Hepatocyte (in vitro differentiated cells): ENCODE data around the gene IL2RG. TPM values are rescaled to one million over a fixed set of nuclear protein-coding genes. Genes with fewer than 3 reads are reported as not detected.

Experiments used
- DNase-seq: peaks from one replicate; pipeline ENCODE4 v3.0.0-alpha.2; 2016; ENCODE audit warnings: low spot score
- H2AFZ ChIP-seq: fragments of 200-600 bp; sonication (generic); 2 replicates; pipeline ENCODE4 v1.6.0; 2016; ENCODE audit warnings: antibody characterized with exemption, mild to moderate bottlenecking
- H3K27ac ChIP-seq: fragments of 200-600 bp; sonication (generic); 2 replicates; pipeline ENCODE4 v1.5.1; 2016; ENCODE audit warnings: mild to moderate bottlenecking
- H3K27me3 ChIP-seq: fragments of 200-600 bp; sonication (generic); 2 replicates; pipeline ENCODE4 v1.6.1; 2016
- H3K36me3 ChIP-seq: fragments of 200-600 bp; sonication (generic); replicated peaks from 2 replicates; pipeline ENCODE4 v1.5.1; 2016; ENCODE audit warnings: low read depth; ENCODE audit not compliant: insufficient read depth
- H3K4me1 ChIP-seq: fragments of 200-600 bp; sonication (generic); 2 replicates; pipeline ENCODE4 v1.5.1; 2016; ENCODE audit warnings: mild to moderate bottlenecking, moderate library complexity; ENCODE audit not compliant: insufficient read depth
- H3K4me2 ChIP-seq: fragments of 200-600 bp; sonication (generic); 2 replicates; pipeline ENCODE4 v1.6.0; 2016
- H3K4me3 ChIP-seq: fragments of 200-600 bp; sonication (generic); 2 replicates; pipeline ENCODE4 v1.5.1; 2016; ENCODE audit warnings: mild to moderate bottlenecking
- H3K79me2 ChIP-seq: fragments of 200-600 bp; sonication (generic); 2 replicates; pipeline ENCODE4 v1.6.0; 2017; ENCODE audit warnings: mild to moderate bottlenecking
- H3K9me2 ChIP-seq: fragments of 200-600 bp; sonication (generic); replicated peaks from 2 replicates; pipeline ENCODE4 v1.6.0; 2017; ENCODE audit warnings: mild to moderate bottlenecking; ENCODE audit not compliant: insufficient read depth
- H3K9me3 ChIP-seq: fragments of 200-600 bp; sonication (generic); 2 replicates; pipeline ENCODE4 v1.5.1; 2016; ENCODE audit warnings: low read depth, mild to moderate bottlenecking
- H4K20me1 ChIP-seq: fragments of 200-600 bp; sonication (generic); 2 replicates; pipeline ENCODE4 v1.6.0; 2016; ENCODE audit warnings: mild to moderate bottlenecking; ENCODE audit not compliant: insufficient read depth, poor library complexity, severe bottlenecking
- CTCF ChIP-seq: fragments of 200-600 bp; sonication (generic); IDR thresholded peaks from 2 replicates; pipeline ENCODE4 v1.5.1; 2016; ENCODE audit warnings: antibody characterized with exemption, mild to moderate bottlenecking; ENCODE audit not compliant: poor library complexity
- EZH2 ChIP-seq: fragments of 200-600 bp; sonication (generic); IDR thresholded peaks from 2 replicates; pipeline ENCODE4 v1.6.1; 2016; ENCODE audit warnings: antibody characterized with exemption, mild to moderate bottlenecking, borderline replicate concordance
- EZH2phosphoT487 ChIP-seq: fragments of 200-600 bp; sonication (generic); IDR thresholded peaks from one replicate; pipeline ENCODE4 v1.6.1; 2018; ENCODE audit warnings: antibody characterized with exemption, mild to moderate bottlenecking, low read depth, moderate library complexity; ENCODE audit not compliant: unreplicated experiment, severe bottlenecking
- WGBS: methylation state at CpG from one replicate; pipeline ENCODE4 v1.1.6; 2016; ENCODE audit warnings: low lambda C conversion rate; ENCODE audit errors: missing lambda C conversion rate; 5-methylcytosine and 5-hydroxymethylcytosine counted together
- polyA plus RNA-seq: library from polyadenylated mRNA; unstranded; fragments of >200 nt; fragmentation: Nextera tagmentation; extraction: Ambion mirVana; gene quantifications from 2 replicates; pipeline ENCODE4 v1.2.1, GENCODE V29; 2016
- total RNA-seq: library from RNA; depleted of rRNA; stranded (reverse); fragments of >200 nt; gene quantifications from 2 replicates; pipeline ENCODE4 v1.2.3, GENCODE V29; 2014

Gene IL2RG
- total and polyA plus RNA-seq, 2 experiments from 2014 or later: 7.1 to 13.5 TPM

- no peaks in the 10 kb centered on the region for H3K79me2 ChIP-seq
- DNase-seq: no peak
- no peak overlapping the region for H3K27ac ChIP-seq
- H2AFZ ChIP-seq: peak overlapping the region; percentile 80
- peaks cover 8% of the 10 kb centered on the region for H3K4me1 ChIP-seq
- TF ChIP-seq CTCF: no peak
- TF ChIP-seq EZH2: no peak
- no peak for TF ChIP-seq EZH2phosphoT487
- peak overlapping the region; percentile 13 for H3K4me3 ChIP-seq
- 33% methylated on average over 6 of the region's 6 CpGs for WGBS
- H3K27me3 ChIP-seq: no peaks in the 10 kb centered on the region
- no peaks in the 10 kb centered on the region for H3K36me3 ChIP-seq
- peak overlapping the region; percentile 77 for H3K4me2 ChIP-seq
- H3K9me2 ChIP-seq: no peaks in the 10 kb centered on the region
- H3K9me3 ChIP-seq: no peaks in the 10 kb centered on the region
- H4K20me1 ChIP-seq: no peaks in the 10 kb centered on the region
Measured at GRCh38 chrX:71095033-71095432, 16.3 kb downstream of the IL2RG start.

GRCh38 chrX:71091263-71091662 is 20.1 kb downstream of the IL2RG start:
- no peak overlapping the region for H3K4me2 ChIP-seq
- no peaks in the 10 kb centered on the region for H3K27me3 ChIP-seq
- no peak overlapping the region for H3K27ac ChIP-seq
- H4K20me1 ChIP-seq: no peaks in the 10 kb centered on the region
- no peak overlapping the region for H3K4me3 ChIP-seq
- H3K9me2 ChIP-seq: no peaks in the 10 kb centered on the region
- H3K36me3 ChIP-seq: no peaks in the 10 kb centered on the region
- H2AFZ ChIP-seq: no peak overlapping the region
- TF ChIP-seq EZH2 (no peak), CTCF (no peak), EZH2phosphoT487 (no peak)
- no peaks in the 10 kb centered on the region for H3K9me3 ChIP-seq
- DNase-seq: no peak
- no peaks in the 10 kb centered on the region for H3K79me2 ChIP-seq
- H3K4me1 ChIP-seq: no peaks in the 10 kb centered on the region
- WGBS: 84% methylated on average over 5 of the region's 5 CpGs

- WGBS: 56% methylated on average over 4 of the region's 4 CpGs
Measured at GRCh38 chrX:71085900-71086299, 25.5 kb downstream of the IL2RG start.

More at GRCh38 chrX:71085900-71086299, 25.5 kb downstream of the IL2RG start:
- no peaks in the 10 kb centered on the region for H3K4me1 ChIP-seq
- no peak overlapping the region for H3K27ac ChIP-seq
- no peak for DNase-seq
- TF ChIP-seq CTCF (no peak), EZH2 (no peak), EZH2phosphoT487 (no peak)
- H2AFZ ChIP-seq: no peak overlapping the region
- H3K4me2 ChIP-seq: no peak overlapping the region
- H3K27me3 ChIP-seq: no peaks in the 10 kb centered on the region
- H3K9me2 ChIP-seq: no peaks in the 10 kb centered on the region
- no peaks in the 10 kb centered on the region for H3K79me2 ChIP-seq
- H3K9me3 ChIP-seq: no peaks in the 10 kb centered on the region
- no peaks in the 10 kb centered on the region for H3K36me3 ChIP-seq
- H4K20me1 ChIP-seq: no peaks in the 10 kb centered on the region
- H3K4me3 ChIP-seq: no peak overlapping the region
